GM12878 (cell line): Measurements from ENCODE around the gene PHC2. TPM values are rescaled to one million over a fixed set of nuclear protein-coding genes. Genes with fewer than 3 reads are reported as not detected.

ENCODE experiments used
- ATAC-seq: fragments of 200-7000 bp; cut with Tn5 transposase; 3 replicates; pipeline ENCODE4 v1.9.1; 2020; ENCODE audit warnings: mild to moderate bottlenecking, moderate library complexity
- BruUV-seq: library from RNA; stranded (reverse); fragments of 400-500 nt; replicated peaks from 2 replicates; lab custom pipeline; 2021; lab: Mats Ljungman, UMichigan
- CTCF ChIA-PET: fragments of 300-600 bp; sonication (Branson Sonifier 250); formaldehyde crosslinking; extraction: SDS; loops from one replicate; lab custom pipeline; 2021; ENCODE audit warnings: inconsistent platforms; lab: Yijun Ruan, JAX
- POLR2A ChIA-PET: fragments of 350-600 bp; formaldehyde crosslinking; extraction: SDS; loops from one replicate; lab custom pipeline; 2021; ENCODE audit warnings: inconsistent platforms; lab: Charles Lee
- RAD21 ChIA-PET: fragments of 300-600 bp; sonication (Branson Sonifier 250); formaldehyde crosslinking; loops from one replicate; lab custom pipeline; 2023; ENCODE audit warnings: antibody characterized with exemption; ENCODE audit not compliant: unreplicated experiment; lab: Charles Lee
- SMC1A ChIA-PET: fragments of 300-600 bp; sonication (Branson Sonifier 250); formaldehyde crosslinking; loops from one replicate; lab custom pipeline; 2023; ENCODE audit not compliant: unreplicated experiment, uncharacterized antibody; lab: Charles Lee
- DNase-seq: peaks from one replicate; pipeline ENCODE4 v3.0.0-alpha.2; 2011; ENCODE audit warnings: low read depth, low spot score
- FAIRE-seq: peaks from 3 replicates; lab custom pipeline; 2011; peaks lifted over from hg19 to GRCh38; lab: Jason Lieb, UNC
- H2AFZ ChIP-seq: 2 replicates; pipeline ENCODE4 v1.6.0; 2011; ENCODE audit warnings: low read depth, low read length, control low read depth; ENCODE audit not compliant: control insufficient read depth
- H3K27ac ChIP-seq: 2 replicates; pipeline ENCODE4 v1.5.1; 2011; ENCODE audit warnings: control low read depth; ENCODE audit not compliant: control insufficient read depth, insufficient read depth
- H3K27me3 ChIP-seq, 2 experiments: replicated peaks in 1 of 2; 2 replicates each; pipeline versions ENCODE4 v1.6.0 to v1.6.1; 2011; ENCODE audit warnings: low read length in 1 of 2; ENCODE audit not compliant: control insufficient read depth in 2 of 2, insufficient read depth in 2 of 2
- H3K36me3 ChIP-seq, 2 experiments: 2 replicates each; pipeline ENCODE4 v1.5.1; 2011; ENCODE audit warnings: low read length in 1 of 2; ENCODE audit not compliant: control insufficient read depth in 2 of 2, insufficient read depth in 2 of 2
- H3K4me1 ChIP-seq: 2 replicates; pipeline ENCODE4 v1.6.1; 2011; ENCODE audit warnings: mild to moderate bottlenecking, low read length, moderate library complexity, mixed read lengths; ENCODE audit not compliant: control insufficient read depth, insufficient read depth
- H3K4me2 ChIP-seq: 2 replicates; pipeline ENCODE4 v1.6.0; 2011; ENCODE audit warnings: control low read depth; ENCODE audit not compliant: control insufficient read depth, insufficient read depth
- H3K4me3 ChIP-seq: fragments of 200-600 bp; sonication (generic); 2 replicates; pipeline ENCODE4 v1.5.1; 2016
- H3K79me2 ChIP-seq: 2 replicates; pipeline ENCODE4 v1.6.0; 2011; ENCODE audit warnings: low read length; ENCODE audit not compliant: control insufficient read depth, insufficient read depth
- H3K9ac ChIP-seq: 2 replicates; pipeline ENCODE4 v1.8.0; 2011; ENCODE audit warnings: low read length, control low read depth, mixed read lengths; ENCODE audit not compliant: control insufficient read depth, insufficient read depth
- H3K9me3 ChIP-seq: replicated peaks from 3 replicates; pipeline ENCODE4 v1.5.1; 2011; ENCODE audit warnings: mild to moderate bottlenecking, low read length; ENCODE audit not compliant: control insufficient read depth, insufficient read depth
- H4K20me1 ChIP-seq: 2 replicates; pipeline ENCODE4 v1.6.0; 2011; ENCODE audit not compliant: control insufficient read depth, insufficient read depth
- DPF2 ChIP-seq: fragments of 450-650 bp; IDR thresholded peaks from 2 replicates; pipeline ENCODE4 v1.6.1; 2017; ENCODE audit warnings: mild to moderate bottlenecking
- IRF4 ChIP-seq: IDR thresholded peaks from 2 replicates; pipeline ENCODE4 v1.6.1; 2011; ENCODE audit warnings: low read depth, low read length
- KDM1A ChIP-seq: fragments of 200-600 bp; sonication (generic); IDR thresholded peaks from 2 replicates; pipeline ENCODE4 v1.6.1; 2016; ENCODE audit warnings: borderline replicate concordance
- WGBS: methylation state at CpG from one replicate; pipeline ENCODE4 v1.1.6; 2016; ENCODE audit warnings: low lambda C conversion rate; ENCODE audit not compliant: insufficient replicate concordance, insufficient coverage; ENCODE audit errors: missing lambda C conversion rate; 5-methylcytosine and 5-hydroxymethylcytosine counted together
- in situ Hi-C: fragments of 300-500 bp; cut with MboI; formaldehyde crosslinking; loops from 9 replicates; pipeline ENCODE4 v1.14.3; 2018; ENCODE audit warnings: mixed read lengths
- intact Hi-C: fragments of 100-400 bp; cut with micrococcal nuclease; formaldehyde crosslinking; loops from one replicate; pipeline ENCODE4 v1.14.2; 2022; ENCODE audit not compliant: unreplicated experiment
- polyA plus RNA-seq, 11 experiments: library from polyadenylated mRNA; depleted of rRNA in 4 of 11; unstranded in 6 of 11; stranded (reverse) in 5 of 11; fragments of >200 nt; fragmentation: Nextera tagmentation in 4 of 11; fragmentation: Illumina TruSeq in 1 of 11; extraction: Ambion mirVana in 4 of 11; extraction: Trizol in 1 of 11; gene quantifications; 1 replicate in 1 of 11; 2 replicates in 10 of 11; pipeline versions ENCODE4 v1.2.1 to v1.2.3, GENCODE V29; 2011 to 2016; ENCODE audit warnings: inconsistent platforms in 2 of 11, missing spikeins in 2 of 11, low read depth in 1 of 11
- total RNA-seq, 4 experiments: library from RNA; depleted of rRNA in 3 of 4; stranded (reverse); fragments of >200 nt in 3 of 4; fragmentation: Illumina TruSeq in 1 of 4; extraction: Trizol in 1 of 4; gene quantifications; 2 replicates each; pipeline versions ENCODE4 v1.2.1 to v1.2.3, GENCODE V29; 2013 to 2021
- TF ChIP-seq, protein P1 (sequence below): fragments of 450-650 bp; IDR thresholded peaks from 2 replicates; pipeline ENCODE4 v1.6.1; 2017; ENCODE audit warnings: mild to moderate bottlenecking, moderate library complexity

The PHC2 gene
- total and polyA plus RNA-seq, 10 of the 15 experiments (the other 5 are each of a cell fraction or from before 2014, with no cell fraction given) = 2.0 to 35.9 (median 16.4) TPM

- Histone ChIP-seq H3K27me3 (peaks cover 3 to 6% of the 10 kb centered on the region in 2 experiments), H3K27ac (no peak overlapping the region), H4K20me1 (no peaks in the 10 kb centered on the region), H3K9me3 (no peaks in the 10 kb centered on the region; the same call in 2 of the 3 replicates), H3K9ac (no peak overlapping the region), H3K79me2 (no peaks in the 10 kb centered on the region), H3K36me3 (no peaks in the 10 kb centered on the region)
- no peak for DNase-seq
- no TSS peak for BruUV-seq
- ChIA-PET POLR2A (no interaction called here), SMC1A (no interaction called here)
- WGBS = 23% methylated on average over 49 of the region's 54 CpGs
- no peak for FAIRE-seq
- ATAC-seq = no peak
- TF ChIP-seq, protein P1, sequence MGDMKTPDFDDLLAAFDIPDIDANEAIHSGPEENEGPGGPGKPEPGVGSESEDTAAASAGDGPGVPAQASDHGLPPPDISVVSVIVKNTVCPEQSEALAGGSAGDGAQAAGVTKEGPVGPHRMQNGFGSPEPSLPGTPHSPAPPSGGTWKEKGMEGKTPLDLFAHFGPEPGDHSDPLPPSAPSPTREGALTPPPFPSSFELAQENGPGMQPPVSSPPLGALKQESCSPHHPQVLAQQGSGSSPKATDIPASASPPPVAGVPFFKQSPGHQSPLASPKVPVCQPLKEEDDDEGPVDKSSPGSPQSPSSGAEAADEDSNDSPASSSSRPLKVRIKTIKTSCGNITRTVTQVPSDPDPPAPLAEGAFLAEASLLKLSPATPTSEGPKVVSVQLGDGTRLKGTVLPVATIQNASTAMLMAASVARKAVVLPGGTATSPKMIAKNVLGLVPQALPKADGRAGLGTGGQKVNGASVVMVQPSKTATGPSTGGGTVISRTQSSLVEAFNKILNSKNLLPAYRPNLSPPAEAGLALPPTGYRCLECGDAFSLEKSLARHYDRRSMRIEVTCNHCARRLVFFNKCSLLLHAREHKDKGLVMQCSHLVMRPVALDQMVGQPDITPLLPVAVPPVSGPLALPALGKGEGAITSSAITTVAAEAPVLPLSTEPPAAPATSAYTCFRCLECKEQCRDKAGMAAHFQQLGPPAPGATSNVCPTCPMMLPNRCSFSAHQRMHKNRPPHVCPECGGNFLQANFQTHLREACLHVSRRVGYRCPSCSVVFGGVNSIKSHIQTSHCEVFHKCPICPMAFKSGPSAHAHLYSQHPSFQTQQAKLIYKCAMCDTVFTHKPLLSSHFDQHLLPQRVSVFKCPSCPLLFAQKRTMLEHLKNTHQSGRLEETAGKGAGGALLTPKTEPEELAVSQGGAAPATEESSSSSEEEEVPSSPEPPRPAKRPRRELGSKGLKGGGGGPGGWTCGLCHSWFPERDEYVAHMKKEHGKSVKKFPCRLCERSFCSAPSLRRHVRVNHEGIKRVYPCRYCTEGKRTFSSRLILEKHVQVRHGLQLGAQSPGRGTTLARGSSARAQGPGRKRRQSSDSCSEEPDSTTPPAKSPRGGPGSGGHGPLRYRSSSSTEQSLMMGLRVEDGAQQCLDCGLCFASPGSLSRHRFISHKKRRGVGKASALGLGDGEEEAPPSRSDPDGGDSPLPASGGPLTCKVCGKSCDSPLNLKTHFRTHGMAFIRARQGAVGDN = no peak
- TF ChIP-seq IRF4 = no peak
- TF ChIP-seq KDM1A = no peak
- TF ChIP-seq DPF2 = 0 out of 2 replicates have a peak, but pooled peaks have one; percentile 46
- TF ChIP-seq, all 136 proteins: peak for 1
- CTCF ChIA-PET = interaction anchor here (1.4 to 2.9 kb wide), 2 partner anchors 38 to 41 kb away, joined by 3 to 15 read pairs; no protein-coding TSS in a partner anchor
- Histone ChIP-seq H2AFZ (peak overlapping the region; percentile 2; the same call in 1 of the 2 replicates), H3K4me1 (peaks cover 10% of the 10 kb centered on the region), H3K4me3 (peak overlapping the region; percentile 68), H3K4me2 (peak overlapping the region; percentile 77)
- RAD21 ChIA-PET = no interaction called here
- in situ Hi-C loops (no loop called here), intact Hi-C loops (no loop called here)
Observed at GRCh38 chr1:33429856-33430691, 821 bp downstream of the PHC2 start.
